BJ (cell line): Measurements from ENCODE around the gene BEGAIN. TPM values are rescaled to one million over a fixed set of nuclear protein-coding genes. Genes with fewer than 3 reads are reported as not detected.
A peak's percentile ranks its signal among the peaks of the same experiment; 100 is the strongest.

ENCODE experiments used
- CTCF ChIA-PET: fragments of 350-600 bp; formaldehyde crosslinking; extraction: SDS; loops from one replicate; lab custom pipeline; 2021; ENCODE audit warnings: antibody characterized with exemption, inconsistent platforms; lab: Yijun Ruan, JAX
- POLR2A ChIA-PET: fragments of 300-600 bp; sonication (Branson Sonifier 250); formaldehyde crosslinking; extraction: SDS; loops from one replicate; lab custom pipeline; 2021; ENCODE audit warnings: antibody characterized with exemption; lab: Charles Lee
- DNase-seq: peaks from one replicate; pipeline ENCODE4 v3.0.0-alpha.2; 2011; ENCODE audit warnings: low read depth
- H3K27me3 ChIP-seq: 2 replicates; pipeline ENCODE4 v1.6.0; 2011; ENCODE audit warnings: low read length; ENCODE audit not compliant: control insufficient read depth, insufficient read depth
- H3K36me3 ChIP-seq: 2 replicates; pipeline ENCODE4 v1.5.1; 2011; ENCODE audit warnings: low read length; ENCODE audit not compliant: control insufficient read depth, insufficient read depth
- H3K4me3 ChIP-seq: 2 replicates; pipeline ENCODE4 v1.5.1; 2011; ENCODE audit warnings: low read depth, mild to moderate bottlenecking, control low read depth, low read length
- polyA minus RNA-seq: library from RNA; depleted of rRNA, polyadenylated mRNA; stranded (reverse); fragments of >200 nt; gene quantifications from 2 replicates; pipeline ENCODE4 v1.2.3, GENCODE V29; 2011; rRNA and poly(A)+ RNA removed
- polyA plus RNA-seq: library from polyadenylated mRNA; depleted of rRNA; stranded (reverse); fragments of >200 nt; gene quantifications from 2 replicates; pipeline ENCODE4 v1.2.3, GENCODE V29; 2011; rRNA removed
- TF ChIP-seq, protein P1 (sequence below): IDR thresholded peaks from 2 replicates; pipeline ENCODE4 v1.5.1; 2011; ENCODE audit warnings: low read depth, mild to moderate bottlenecking, control low read depth, inconsistent platforms, low read length, moderate library complexity; ENCODE audit not compliant: insufficient read depth

Gene BEGAIN, protein sequence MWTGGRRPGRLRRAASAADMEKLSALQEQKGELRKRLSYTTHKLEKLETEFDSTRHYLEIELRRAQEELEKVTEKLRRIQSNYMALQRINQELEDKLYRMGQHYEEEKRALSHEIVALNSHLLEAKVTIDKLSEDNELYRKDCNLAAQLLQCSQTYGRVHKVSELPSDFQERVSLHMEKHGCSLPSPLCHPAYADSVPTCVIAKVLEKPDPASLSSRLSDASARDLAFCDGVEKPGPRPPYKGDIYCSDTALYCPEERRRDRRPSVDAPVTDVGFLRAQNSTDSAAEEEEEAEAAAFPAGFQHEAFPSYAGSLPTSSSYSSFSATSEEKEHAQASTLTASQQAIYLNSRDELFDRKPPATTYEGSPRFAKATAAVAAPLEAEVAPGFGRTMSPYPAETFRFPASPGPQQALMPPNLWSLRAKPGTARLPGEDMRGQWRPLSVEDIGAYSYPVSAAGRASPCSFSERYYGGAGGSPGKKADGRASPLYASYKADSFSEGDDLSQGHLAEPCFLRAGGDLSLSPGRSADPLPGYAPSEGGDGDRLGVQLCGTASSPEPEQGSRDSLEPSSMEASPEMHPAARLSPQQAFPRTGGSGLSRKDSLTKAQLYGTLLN
- polyA plus RNA-seq (0.05 and 0.22 TPM in 2 replicates), polyA minus RNA-seq (not detected in 2 replicates)

DNA sequence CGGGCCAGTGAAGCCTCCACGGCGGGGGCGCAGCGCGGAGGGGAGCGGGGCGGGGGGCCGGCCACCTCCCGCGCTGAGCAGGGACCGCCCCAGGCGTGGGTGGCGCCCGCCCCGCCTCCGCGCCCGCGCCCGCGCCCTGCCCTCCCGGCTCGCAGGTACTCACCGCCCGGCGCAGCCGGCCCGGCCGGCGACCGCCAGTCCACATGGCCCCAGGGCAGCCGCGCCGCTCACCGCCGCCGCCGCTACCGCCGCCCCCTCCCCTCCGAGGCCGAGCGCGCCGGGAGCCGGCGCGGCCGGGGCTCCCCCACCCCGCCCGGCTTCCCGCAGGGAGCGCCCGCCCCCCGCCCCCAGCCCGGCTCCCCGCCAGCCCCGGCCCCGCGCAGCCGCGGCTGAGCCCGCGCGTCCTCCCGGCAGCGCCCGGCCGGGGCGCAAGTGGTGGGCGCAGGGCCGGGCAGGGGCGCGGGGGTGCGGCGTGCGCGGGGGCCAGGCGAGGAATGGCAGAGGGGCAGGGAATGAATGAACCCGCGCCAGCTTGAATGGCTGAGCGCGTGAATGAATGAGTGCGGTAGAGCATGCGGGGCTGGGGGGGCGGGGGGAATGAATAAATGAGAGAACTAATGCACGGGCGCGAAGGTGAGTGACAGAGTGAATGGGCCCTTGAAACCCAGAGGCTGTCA is at the start of gene BEGAIN:
Gene BEGAIN, minus strand, starts transcription at position 332 of the 677 bp plus-strand sequence. Its CDS starts 127 bp downstream, at position 205.
- peaks cover 24% of the 10 kb centered on the region for H3K27me3 ChIP-seq
- POLR2A ChIA-PET = no interaction called here
- no peak for DNase-seq
- H3K36me3 ChIP-seq = no peaks in the 10 kb centered on the region
- H3K4me3 ChIP-seq = peak within 1 kb of the TSS; percentile 46
- CTCF ChIA-PET = interaction anchor here (1.7 kb wide), 1 partner anchor 170 kb away, joined by 4 read pairs; no protein-coding TSS in a partner anchor
- TF ChIP-seq, protein P1, sequence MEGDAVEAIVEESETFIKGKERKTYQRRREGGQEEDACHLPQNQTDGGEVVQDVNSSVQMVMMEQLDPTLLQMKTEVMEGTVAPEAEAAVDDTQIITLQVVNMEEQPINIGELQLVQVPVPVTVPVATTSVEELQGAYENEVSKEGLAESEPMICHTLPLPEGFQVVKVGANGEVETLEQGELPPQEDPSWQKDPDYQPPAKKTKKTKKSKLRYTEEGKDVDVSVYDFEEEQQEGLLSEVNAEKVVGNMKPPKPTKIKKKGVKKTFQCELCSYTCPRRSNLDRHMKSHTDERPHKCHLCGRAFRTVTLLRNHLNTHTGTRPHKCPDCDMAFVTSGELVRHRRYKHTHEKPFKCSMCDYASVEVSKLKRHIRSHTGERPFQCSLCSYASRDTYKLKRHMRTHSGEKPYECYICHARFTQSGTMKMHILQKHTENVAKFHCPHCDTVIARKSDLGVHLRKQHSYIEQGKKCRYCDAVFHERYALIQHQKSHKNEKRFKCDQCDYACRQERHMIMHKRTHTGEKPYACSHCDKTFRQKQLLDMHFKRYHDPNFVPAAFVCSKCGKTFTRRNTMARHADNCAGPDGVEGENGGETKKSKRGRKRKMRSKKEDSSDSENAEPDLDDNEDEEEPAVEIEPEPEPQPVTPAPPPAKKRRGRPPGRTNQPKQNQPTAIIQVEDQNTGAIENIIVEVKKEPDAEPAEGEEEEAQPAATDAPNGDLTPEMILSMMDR = no peak

DNA sequence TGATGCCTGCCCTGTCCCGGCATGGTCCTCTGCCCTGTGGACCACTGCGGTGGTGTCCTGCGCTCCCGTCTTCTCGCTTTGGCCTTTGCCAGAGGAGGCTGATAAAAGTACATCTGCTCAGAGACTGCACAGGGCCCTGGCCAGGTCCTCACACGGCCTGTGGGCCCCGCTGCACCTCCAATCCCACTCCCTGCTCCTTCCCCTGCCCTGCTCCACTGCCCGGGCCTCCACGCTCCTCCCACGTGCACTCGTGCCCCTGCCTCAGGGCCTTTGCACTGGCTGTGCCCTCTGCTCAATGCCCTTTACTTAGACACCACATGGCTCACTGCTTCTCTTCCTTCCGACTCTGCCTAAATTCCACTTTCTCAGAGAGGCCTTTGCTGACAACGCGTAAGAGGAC is 49.3 kb upstream of the BEGAIN start:
- no peak overlapping the region for H3K4me3 ChIP-seq
- ChIA-PET CTCF (interaction anchor here (1.0 to 6.0 kb wide), 4 partner anchors 9 to 219 kb away, joined by 3 to 30 read pairs (median 4); no protein-coding TSS in a partner anchor), POLR2A (no interaction called here)
- DNase-seq = no peak
- H3K36me3 ChIP-seq = no peaks in the 10 kb centered on the region
- peaks cover 16% of the 10 kb centered on the region for H3K27me3 ChIP-seq
- TF ChIP-seq, protein P1 = no peak

DNA sequence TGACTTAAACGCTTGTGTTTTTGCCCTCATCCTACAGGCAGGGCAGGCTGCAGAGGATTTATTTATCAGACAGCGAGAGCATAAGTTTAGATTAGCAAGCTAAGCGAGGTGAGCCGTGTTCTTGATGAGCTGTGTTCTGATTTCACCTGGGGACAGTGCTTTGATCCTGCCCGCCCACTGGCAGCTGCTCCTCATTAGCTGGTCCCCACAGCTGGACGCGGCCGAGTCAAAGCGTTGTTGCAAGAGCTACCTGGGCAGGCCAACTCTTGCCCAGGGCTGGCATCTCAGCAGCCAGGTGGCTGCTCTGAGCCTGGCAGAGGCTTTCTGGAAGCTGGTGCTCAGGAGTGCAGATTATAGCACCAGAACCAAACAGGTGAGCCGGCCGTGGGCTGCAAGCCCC is 46.8 kb upstream of the BEGAIN start:
- no peaks in the 10 kb centered on the region for H3K36me3 ChIP-seq
- H3K4me3 ChIP-seq = no peak overlapping the region
- ChIA-PET CTCF (interaction anchor here (0.6 to 6.0 kb wide), 2 partner anchors 12 to 224 kb away, joined by 3 to 30 read pairs; no protein-coding TSS in a partner anchor), POLR2A (no interaction called here)
- peaks cover 19% of the 10 kb centered on the region for H3K27me3 ChIP-seq
- TF ChIP-seq, protein P1 = no peak
- no peak for DNase-seq

DNA sequence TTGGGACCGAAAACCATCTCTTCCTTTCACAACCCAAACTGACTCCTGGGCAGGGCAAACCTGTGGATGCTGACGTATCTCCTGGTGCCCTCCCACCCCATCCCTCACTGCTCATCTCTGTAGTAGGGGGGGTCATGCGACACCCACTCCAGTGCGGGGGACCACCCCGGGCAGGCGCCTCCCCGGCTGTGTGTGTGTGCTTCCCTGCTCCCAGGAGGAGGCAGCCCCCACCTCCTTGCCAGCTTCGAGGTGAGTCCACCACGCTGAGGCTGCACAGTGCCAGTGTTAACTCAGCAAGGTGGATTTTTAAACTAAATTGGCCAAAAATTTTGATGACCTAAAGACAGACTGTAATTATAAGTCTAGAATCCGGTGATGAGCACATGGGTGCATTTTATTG is 46.2 kb upstream of the BEGAIN start:
- Histone ChIP-seq H3K27me3 (peaks cover 19% of the 10 kb centered on the region), H3K36me3 (no peaks in the 10 kb centered on the region), H3K4me3 (no peak overlapping the region)
- ChIA-PET CTCF (interaction anchor here (6.0 kb wide), 1 partner anchor 12 kb away, joined by 30 read pairs; no protein-coding TSS in a partner anchor), POLR2A (no interaction called here)
- no peak for DNase-seq
- TF ChIP-seq, protein P1 = no peak
